Measurements from ENCODE around the gene MCL1. TPM values are rescaled to one million over a fixed set of nuclear protein-coding genes. Genes with fewer than 3 reads are reported as not detected.

Gene MCL1
- polyA plus RNA-seq, 2 of the 4 experiments (the other 2 are of a cell fraction), result 80.0 to 202 TPM

- no peak overlapping the region for H3K4me3 ChIP-seq
- ChIA-PET POLR2A (no interaction called here), CTCF (interaction anchor here (2.2 to 6.1 kb wide), 2 partner anchors 8 to 36 kb away, joined by 8 to 102 read pairs; no protein-coding TSS in a partner anchor)
- H3K4me2 ChIP-seq, result peak overlapping the region; percentile 46; the same call in 2 of the 3 replicates
- WGBS (ENCODE audit: missing lambda C conversion rate), result 90% methylated on average over 7 of the region's 12 CpGs
- FAIRE-seq (no peak), ATAC-seq (no peak), DNase-seq (ENCODE audit: low read depth in 1 of 2, low spot score in 1 of 2) (no peak)
- peak overlapping the region; percentile 46 to 92; a peak in 4 of 6 replicates for H3K27ac ChIP-seq
- H3K4me1 ChIP-seq, result peaks cover 17% of the 10 kb centered on the region
- no peaks in the 10 kb centered on the region for H3K9me3 ChIP-seq
- no peak for TF ChIP-seq JUN (IDR thresholded peaks at IDR 0.05)
- no peak for TF ChIP-seq CBX8 (IDR thresholded peaks at IDR 0.05)
- TF ChIP-seq MYC (IDR thresholded peaks at IDR 0.05; ENCODE audit: borderline replicate concordance, low read length), result no peak
- no peak for TF ChIP-seq RCOR1 (IDR thresholded peaks at IDR 0.05; ENCODE audit: low read depth, low read length)
- TF ChIP-seq RARB (CRISPR knock-in tag; IDR thresholded peaks at IDR 0.05), result no peak
- TF ChIP-seq MAFK (IDR thresholded peaks at IDR 0.05; ENCODE audit: partially characterized antibody), result no peak
- TF ChIP-seq EHMT2 (IDR thresholded peaks at IDR 0.05; ENCODE audit: low read depth), result no peak
- no peak for TF ChIP-seq PHF8 (IDR thresholded peaks at IDR 0.05; ENCODE audit: borderline replicate concordance, low read depth)
Measured at GRCh38 chr1:150552911-150553289, 26.5 kb downstream of the MCL1 start.

- H3K4me3 ChIP-seq, result no peak overlapping the region
- WGBS (ENCODE audit: missing lambda C conversion rate), result 46% methylated on average over 9 of the region's 13 CpGs
- POLR2A ChIA-PET, result interaction anchor here (0.6 to 1.0 kb wide), 2 partner anchors 9 to 100 kb away, joined by 3 to 6 read pairs; no protein-coding TSS in a partner anchor
- ATAC-seq, result peak; percentile 12 to 41; a peak in 5 of 6 replicates
- peak overlapping the region; percentile 46 to 92; a peak in 4 of 6 replicates for H3K27ac ChIP-seq
- peaks cover 17% of the 10 kb centered on the region for H3K4me1 ChIP-seq
- FAIRE-seq, result no peak
- peak overlapping the region; percentile 46 for H3K4me2 ChIP-seq
- no peaks in the 10 kb centered on the region for H3K9me3 ChIP-seq
- CTCF ChIA-PET, result interaction anchor here (1.3 to 6.1 kb wide), 4 partner anchors 8 to 35 kb away, joined by 3 to 102 read pairs (median 20); no protein-coding TSS in a partner anchor
- DNase-seq (ENCODE audit: low read depth in 1 of 2, low spot score in 1 of 2), result peak in 1 of 2 experiments; percentile 60
- peak; percentile 72 to 76 for TF ChIP-seq CEBPB (IDR thresholded peaks at IDR 0.05)
- no peak for TF ChIP-seq ESRRA (IDR thresholded peaks at IDR 0.05; ENCODE audit: borderline replicate concordance, low read length)
Measured at GRCh38 chr1:150552128-150552910, 27.1 kb downstream of the MCL1 start.

GRCh38 chr1:150551784-150552127 lies 27.7 kb downstream of the MCL1 start:
- TF ChIP-seq PBX3 (IDR thresholded peaks at IDR 0.05) (no peak), CBX8 (IDR thresholded peaks at IDR 0.05) (no peak), BCL3 (IDR thresholded peaks at IDR 0.05) (no peak), FOSB (CRISPR knock-in tag; IDR thresholded peaks at IDR 0.05) (no peak), NPAS2 (CRISPR knock-in tag; IDR thresholded peaks at IDR 0.05; ENCODE audit: borderline replicate concordance) (no peak), POLR2A (IDR thresholded peaks at IDR 0.05; ENCODE audit: low read length) (no peak), CHD2 (IDR thresholded peaks at IDR 0.05; ENCODE audit: low read length, partially characterized antibody) (no peak), USF2 (IDR thresholded peaks at IDR 0.05) (no peak), TP53 (CRISPR knock-in tag; IDR thresholded peaks at IDR 0.05) (no peak), REST (IDR thresholded peaks at IDR 0.05) (no peak), MAFK (IDR thresholded peaks at IDR 0.05; ENCODE audit: partially characterized antibody) (no peak), HEYL (CRISPR knock-in tag; IDR thresholded peaks at IDR 0.05) (no peak)
- no peaks in the 10 kb centered on the region for H3K9me3 ChIP-seq
- ChIA-PET CTCF (interaction anchor here (1.3 to 6.1 kb wide), 4 partner anchors 9 to 35 kb away, joined by 3 to 102 read pairs (median 20); no protein-coding TSS in a partner anchor), POLR2A (interaction anchor here (0.6 to 2.4 kb wide), 4 partner anchors 9 to 100 kb away, joined by 3 to 10 read pairs (median 4); partner anchors contain the start of genes ENSA and MCL1)
- DNase-seq (ENCODE audit: low read depth in 1 of 2, low spot score in 1 of 2) (no peak), ATAC-seq (no peak; a peak in 1 of 6 replicates), FAIRE-seq (no peak)
- no peak overlapping the region for H3K4me3 ChIP-seq
- peaks cover 17% of the 10 kb centered on the region for H3K4me1 ChIP-seq
- H3K27ac ChIP-seq, result peak overlapping the region; percentile 11 to 92; a peak in 3 of 6 replicates
- H3K4me2 ChIP-seq, result peak overlapping the region; percentile 46
- 45% methylated on average over 1 of the region's 1 CpG for WGBS (ENCODE audit: missing lambda C conversion rate)

All from A549 (cell line).